Keratinocyte (primary cell): ENCODE data around the gene ILK. TPM values are rescaled to one million over a fixed set of nuclear protein-coding genes. Genes with fewer than 3 reads are reported as not detected.

Experiments used
- DNase-seq: peaks from one replicate; pipeline ENCODE4 v3.0.0-alpha.2; 2011; ENCODE audit warnings: low read depth, missing footprints, low spot score
- FAIRE-seq: peaks from 2 replicates; lab custom pipeline; 2011; peaks lifted over from hg19 to GRCh38; lab: Jason Lieb, UNC
- H2AFZ ChIP-seq: 2 replicates; pipeline ENCODE4 v1.6.0; 2012; ENCODE audit warnings: low read length, control low read depth, inconsistent platforms; ENCODE audit not compliant: control insufficient read depth
- H3K27ac ChIP-seq: 2 replicates; pipeline ENCODE4 v1.5.1; 2011; ENCODE audit warnings: low read length; ENCODE audit not compliant: control insufficient read depth, insufficient read depth
- H3K27me3 ChIP-seq: 3 replicates; pipeline ENCODE4 v1.6.0; 2011; ENCODE audit warnings: low read length; ENCODE audit not compliant: control insufficient read depth, insufficient read depth; ENCODE audit errors: extremely low read depth
- H3K36me3 ChIP-seq, 2 experiments: 2 replicates in 1 of 2; 3 replicates in 1 of 2; pipeline ENCODE4 v1.5.1; 2011; ENCODE audit warnings: low read length in 2 of 2, mild to moderate bottlenecking in 1 of 2; ENCODE audit not compliant: control insufficient read depth in 2 of 2, insufficient read depth in 2 of 2; ENCODE audit errors: extremely low read depth in 1 of 2
- H3K4me1 ChIP-seq: 3 replicates; pipeline ENCODE4 v1.5.1; 2011; ENCODE audit warnings: low read length; ENCODE audit not compliant: control insufficient read depth, insufficient read depth; ENCODE audit errors: extremely low read depth
- H3K4me2 ChIP-seq: 3 replicates; pipeline ENCODE4 v1.6.0; 2011; ENCODE audit warnings: low read depth, low read length; ENCODE audit not compliant: control insufficient read depth, insufficient read depth; ENCODE audit errors: extremely low read depth
- H3K4me3 ChIP-seq, 3 experiments: fragments of 200-600 bp in 1 of 3; sonication (generic) in 1 of 3; 2 replicates in 2 of 3; 3 replicates in 1 of 3; pipeline ENCODE4 v1.5.1; 2011 to 2016; ENCODE audit warnings: low read length in 3 of 3, mild to moderate bottlenecking in 3 of 3, control low read depth in 2 of 3, inconsistent platforms in 1 of 3, low read depth in 1 of 3, mixed read lengths in 1 of 3, mixed run types in 1 of 3, moderate library complexity in 1 of 3; ENCODE audit not compliant: control insufficient read depth in 2 of 3, insufficient read depth in 2 of 3; ENCODE audit errors: extremely low read depth in 1 of 3
- H3K79me2 ChIP-seq: 2 replicates; pipeline ENCODE4 v1.6.0; 2012; ENCODE audit warnings: low read length; ENCODE audit not compliant: control insufficient read depth, insufficient read depth
- H3K9ac ChIP-seq: 3 replicates; pipeline ENCODE4 v1.6.0; 2011; ENCODE audit warnings: low read length; ENCODE audit not compliant: control insufficient read depth, insufficient read depth; ENCODE audit errors: extremely low read depth
- H3K9me1 ChIP-seq: 3 replicates; pipeline ENCODE4 v1.6.0; 2011; ENCODE audit warnings: low read length; ENCODE audit not compliant: control insufficient read depth, insufficient read depth; ENCODE audit errors: extremely low read depth
- H3K9me3 ChIP-seq: 2 replicates; pipeline ENCODE4 v1.5.1; 2012; ENCODE audit warnings: low read depth, low read length; ENCODE audit not compliant: control insufficient read depth
- H4K20me1 ChIP-seq: 3 replicates; pipeline ENCODE4 v1.6.0; 2011; ENCODE audit warnings: low read length; ENCODE audit not compliant: control insufficient read depth, insufficient read depth; ENCODE audit errors: extremely low read depth
- CTCF ChIP-seq, 3 experiments: IDR thresholded peaks in 1 of 3; conservative IDR thresholded peaks in 1 of 3; optimal IDR thresholded peaks in 1 of 3; 2 replicates in 2 of 3; 3 replicates in 1 of 3; pipeline versions ENCODE3 to v1.5.1; 2011; ENCODE audit warnings: low read length in 3 of 3, mild to moderate bottlenecking in 3 of 3, moderate library complexity in 2 of 3, control low read depth in 1 of 3, inconsistent platforms in 1 of 3; ENCODE audit not compliant: insufficient read depth in 2 of 3; ENCODE audit errors: extremely low read depth in 1 of 3
- EZH2 ChIP-seq: IDR thresholded peaks from one replicate; pipeline ENCODE4 v1.6.1; 2012; ENCODE audit warnings: inconsistent platforms, mild to moderate bottlenecking, low read length, moderate library complexity
- dilution Hi-C: fragments of 300-500 bp; cut with MboI; formaldehyde crosslinking; loops from one replicate; pipeline ENCODE4 v1.7.0; 2020; ENCODE audit warnings: low sequenced_read_pairs; ENCODE audit not compliant: extremely low pct_ligation_motif_present
- polyA plus RNA-seq, 5 experiments: library from polyadenylated mRNA; depleted of rRNA in 3 of 5; stranded (reverse) in 3 of 5; stranded (forward) in 1 of 5; unstranded in 1 of 5; fragments of >200 nt; gene quantifications; 1 replicate in 1 of 5; 2 replicates in 3 of 5; 3 replicates in 1 of 5; pipeline versions ENCODE4 v1.2.1 to v1.2.3, GENCODE V29; 2011 to 2012; ENCODE audit warnings: missing spikeins in 2 of 5, low read depth in 1 of 5, low replicate concordance in 1 of 5

The ILK gene
- polyA plus RNA-seq, 1 donor (not counting 4 experiments of a cell fraction or from before 2014, with no cell fraction given) = 117 TPM

GRCh38 chr11:6571434-6572008 lies 32.1 kb upstream of the ILK start:
- H3K9ac ChIP-seq = no peak overlapping the region
- no peak overlapping the region for H3K4me3 ChIP-seq
- no peaks in the 10 kb centered on the region for H3K79me2 ChIP-seq
- H3K9me3 ChIP-seq = no peaks in the 10 kb centered on the region
- H3K36me3 ChIP-seq = no peaks in the 10 kb centered on the region
- DNase-seq (no peak), FAIRE-seq (no peak)
- no peak overlapping the region for H2AFZ ChIP-seq
- no peak overlapping the region for H3K4me2 ChIP-seq
- dilution Hi-C loops = no loop called here
- peaks cover 5% of the 10 kb centered on the region for H3K4me1 ChIP-seq
- no peaks in the 10 kb centered on the region for H4K20me1 ChIP-seq
- H3K27ac ChIP-seq = no peak overlapping the region
- no peaks in the 10 kb centered on the region for H3K27me3 ChIP-seq
- no peak for TF ChIP-seq EZH2
- TF ChIP-seq CTCF (optimal IDR thresholded peaks at IDR 0.05 in 1 of 3, IDR thresholded peaks at IDR 0.05 in 1 of 3, conservative IDR thresholded peaks at IDR 0.05 in 1 of 3; ENCODE audit: extremely low read depth in 1 of 3, insufficient read depth in 2 of 3, low read length in 3 of 3) = no peak
- H3K9me1 ChIP-seq = no peaks in the 10 kb centered on the region

GRCh38 chr11:6572215-6572614 lies 31.4 kb upstream of the ILK start:
- Histone ChIP-seq H3K79me2 (no peaks in the 10 kb centered on the region), H3K4me3 (no peak overlapping the region), H3K9me1 (no peaks in the 10 kb centered on the region), H3K4me1 (peaks cover 5% of the 10 kb centered on the region), H3K36me3 (no peaks in the 10 kb centered on the region), H4K20me1 (no peaks in the 10 kb centered on the region), H3K27me3 (no peaks in the 10 kb centered on the region), H3K4me2 (no peak overlapping the region), H3K9me3 (no peaks in the 10 kb centered on the region), H3K9ac (no peak overlapping the region), H3K27ac (no peak overlapping the region), H2AFZ (no peak overlapping the region)
- TF ChIP-seq EZH2 = no peak
- no peak for TF ChIP-seq CTCF (optimal IDR thresholded peaks at IDR 0.05 in 1 of 3, IDR thresholded peaks at IDR 0.05 in 1 of 3, conservative IDR thresholded peaks at IDR 0.05 in 1 of 3; ENCODE audit: extremely low read depth in 1 of 3, insufficient read depth in 2 of 3, low read length in 3 of 3)
- dilution Hi-C loops = no loop called here
- DNase-seq (peak; percentile 5), FAIRE-seq (no peak)
